Activated naive CD4-positive, alpha-beta T cell treated with anti-CD3 and anti-CD28 coated beads for 36 hours (primary cell): Measurements from ENCODE around the gene RPL13. TPM values are rescaled to one million over a fixed set of nuclear protein-coding genes. Genes with fewer than 3 reads are reported as not detected.

Experiments used
- CTCF ChIA-PET: fragments of 350-600 bp; sonication (Branson Sonifier 250); formaldehyde crosslinking; loops from one replicate; lab custom pipeline; 2021; ENCODE audit warnings: antibody characterized with exemption; lab: Charles Lee
- DNase-seq: peaks from one replicate; pipeline ENCODE4 v3.0.0-alpha.2; 2020
- H3K27ac Mint-ChIP-seq: one replicate; pipeline ENCODE4 v1.8.0; 2021; ENCODE audit warnings: mild to moderate bottlenecking, mixed read lengths
- H3K27me3 Mint-ChIP-seq: one replicate; pipeline ENCODE4 v1.8.0; 2021; ENCODE audit warnings: low read depth, mixed read lengths
- H3K36me3 Mint-ChIP-seq: one replicate; pipeline ENCODE4 v1.8.0; 2021; ENCODE audit warnings: low read depth, mixed read lengths
- H3K4me1 Mint-ChIP-seq: one replicate; pipeline ENCODE4 v1.8.0; 2021; ENCODE audit warnings: low read depth, mixed read lengths
- H3K4me3 Mint-ChIP-seq: one replicate; pipeline ENCODE4 v1.8.0; 2021; ENCODE audit warnings: mild to moderate bottlenecking, moderate library complexity, mixed read lengths
- H3K9me3 Mint-ChIP-seq: one replicate; pipeline ENCODE4 v1.8.0; 2021; ENCODE audit warnings: mixed read lengths
- intact Hi-C: fragments of 100-400 bp; cut with micrococcal nuclease; formaldehyde crosslinking; loops from one replicate; pipeline ENCODE4 v1.15.1; 2023
- total RNA-seq, 2 experiments: library from RNA; stranded (reverse); gene quantifications; one replicate each; pipeline ENCODE4 v1.2.3, GENCODE V29; 2021

The RPL13 gene
- total RNA-seq, 2 experiments from 2014 or later: 3,875 to 3,899 TPM

- H3K4me3 Mint-ChIP-seq: no peak overlapping the region
- no peaks in the 10 kb centered on the region for H3K9me3 Mint-ChIP-seq
- no peaks in the 10 kb centered on the region for H3K36me3 Mint-ChIP-seq
- peaks cover under 1% of the 10 kb centered on the region for H3K4me1 Mint-ChIP-seq
- CTCF ChIA-PET: no interaction called here
- no peak for DNase-seq
- H3K27ac Mint-ChIP-seq: no peak overlapping the region
- H3K27me3 Mint-ChIP-seq: no peaks in the 10 kb centered on the region
- intact Hi-C loops: no loop called here
Observed at GRCh38 chr16:89607937-89608740, 47.7 kb downstream of the RPL13 start.

GRCh38 chr16:89610108-89610453 lies 49.6 kb downstream of the RPL13 start:
- intact Hi-C loops: no loop called here
- Mint-ChIP-seq H3K27me3 (no peaks in the 10 kb centered on the region), H3K36me3 (no peaks in the 10 kb centered on the region)

GRCh38 chr16:89612415-89613166 lies 52.1 kb downstream of the RPL13 start:
- Mint-ChIP-seq H3K4me3 (no peak overlapping the region), H3K27ac (no peak overlapping the region), H3K9me3 (no peaks in the 10 kb centered on the region), H3K4me1 (peaks cover 12% of the 10 kb centered on the region), H3K36me3 (no peaks in the 10 kb centered on the region), H3K27me3 (no peaks in the 10 kb centered on the region)
- DNase-seq: no peak
- CTCF ChIA-PET: no interaction called here
- intact Hi-C loops: no loop called here

More at GRCh38 chr16:89610108-89610453, 49.6 kb downstream of the RPL13 start:
- Mint-ChIP-seq H3K4me1 (no peaks in the 10 kb centered on the region), H3K9me3 (no peaks in the 10 kb centered on the region), H3K4me3 (no peak overlapping the region), H3K27ac (no peak overlapping the region)
- DNase-seq: no peak
- CTCF ChIA-PET: no interaction called here

- Mint-ChIP-seq H3K27me3 (no peaks in the 10 kb centered on the region), H3K27ac (no peak within 1 kb of the TSS), H3K36me3 (no peaks in the 10 kb centered on the region), H3K4me1 (peaks cover 12% of the 10 kb centered on the region), H3K9me3 (no peaks in the 10 kb centered on the region), H3K4me3 (no peak within 1 kb of the TSS)
- no peak for DNase-seq
- intact Hi-C loops: no loop called here
- CTCF ChIA-PET: no interaction called here
Observed at GRCh38 chr16:89613231-89613953, 52.9 kb downstream of the RPL13 start, which contains the start of gene DPEP1. Gene DPEP1, plus strand, starts transcription at chr16:89613642. Its CDS starts 16,769 bp downstream, at chr16:89630411.

- intact Hi-C loops: no loop called here
Observed at GRCh38 chr16:89613954-89614459, 53.5 kb downstream of the RPL13 start.

More at GRCh38 chr16:89613954-89614459, 53.5 kb downstream of the RPL13 start:
- CTCF ChIA-PET: interaction anchor here (0.8 kb wide), 1 partner anchor 14 kb away, joined by 3 read pairs; no protein-coding TSS in a partner anchor
- no peak for DNase-seq
- Mint-ChIP-seq H3K27me3 (no peaks in the 10 kb centered on the region), H3K27ac (no peak overlapping the region), H3K4me1 (peaks cover 12% of the 10 kb centered on the region), H3K4me3 (no peak overlapping the region), H3K9me3 (no peaks in the 10 kb centered on the region), H3K36me3 (no peaks in the 10 kb centered on the region)

Other genes with a start within 250 kb of the RPL13 start
- 100 to 1,000 TPM; 174 to 177 TPM for gene ANKRD11, start 70.1 kb upstream of the RPL13 start, total RNA-seq
- 10 to 100 TPM; 62.4 to 67.7 TPM for gene SPG7, start 52.3 kb upstream of the RPL13 start, total RNA-seq
- 1 to 10 TPM; 6.4 to 9.0 TPM for gene CPNE7, start 15.1 kb downstream of the RPL13 start, total RNA-seq
- gene DPEP1, start 53.0 kb downstream of the RPL13 start, total RNA-seq: not detected
- 10 to 100 TPM; 46.8 to 48.4 TPM for gene CHMP1A, start 97.0 kb downstream of the RPL13 start, total RNA-seq
- 1 to 10 TPM; 6.5 to 7.0 TPM for gene SPATA33, start 97.2 kb downstream of the RPL13 start, total RNA-seq
- gene CDK10, start 126.0 kb downstream of the RPL13 start, total RNA-seq: 100 to 1,000 TPM; 128 to 158 TPM
- 1 to 10 TPM in 1 of 2 experiments, under 1 TPM in 1; 0.93 to 1.2 TPM for gene SPATA2L, start 141.0 kb downstream of the RPL13 start, total RNA-seq
- gene VPS9D1, start 160.2 kb downstream of the RPL13 start, total RNA-seq: 1 to 10 TPM in 1 of 2 experiments, under 1 TPM in 1; 0.91 to 1.4 TPM
- gene ZNF276, start 160.9 kb downstream of the RPL13 start, total RNA-seq: 10 to 100 TPM; 19.8 to 25.3 TPM